Neural cell (in vitro differentiated cells): ENCODE data around the gene ZFPM1. TPM values are rescaled to one million over a fixed set of nuclear protein-coding genes. Genes with fewer than 3 reads are reported as not detected.

Experiments
- H2AFZ ChIP-seq: fragments of 200-600, 300-800 bp; sonication (generic), shearing (Covaris generic); 2 replicates; pipeline ENCODE4 v1.6.0; 2014; ENCODE audit warnings: low read depth, mild to moderate bottlenecking, antibody characterized with exemption, low read length, moderate library complexity
- H3F3A ChIP-seq: fragments of 200-600 bp; shearing (Covaris generic); 2 replicates; pipeline ENCODE4 v1.6.1; 2016; ENCODE audit warnings: mild to moderate bottlenecking, moderate library complexity, mixed read lengths, antibody characterized with exemption, low read length; ENCODE audit not compliant: insufficient read depth, poor library complexity, severe bottlenecking
- H3K27ac ChIP-seq: fragments of 200-600, 300-800 bp; sonication (generic), shearing (Covaris generic); 2 replicates; pipeline ENCODE4 v1.5.1; 2014; ENCODE audit warnings: mild to moderate bottlenecking, low read length, moderate library complexity
- H3K27me3 ChIP-seq: fragments of 300-800, 200-600 bp; sonication (generic), shearing (Covaris generic); 2 replicates; pipeline ENCODE4 v1.6.0; 2014; ENCODE audit warnings: mild to moderate bottlenecking, low read depth, low read length, moderate library complexity; ENCODE audit not compliant: insufficient read depth
- H3K36me3 ChIP-seq: fragments of 300-800, 200-600 bp; sonication (generic), shearing (Covaris generic); 2 replicates; pipeline ENCODE4 v1.5.1; 2014; ENCODE audit warnings: mild to moderate bottlenecking, antibody characterized with exemption, low read length, moderate library complexity; ENCODE audit not compliant: insufficient read depth
- H3K4me2 ChIP-seq: fragments of 300-800, 200-600 bp; sonication (generic), shearing (Covaris generic); 2 replicates; pipeline ENCODE4 v1.6.0; 2014; ENCODE audit warnings: mild to moderate bottlenecking, low read length
- H3K4me3 ChIP-seq: fragments of 300-800, 200-600 bp; sonication (generic), shearing (Covaris generic); 2 replicates; pipeline ENCODE4 v1.5.1; 2014; ENCODE audit warnings: mild to moderate bottlenecking, low read length, moderate library complexity
- H3K79me2 ChIP-seq: fragments of 200-600 bp; shearing (Covaris generic); replicated peaks from 2 replicates; pipeline ENCODE4 v1.6.0; 2014; ENCODE audit warnings: mild to moderate bottlenecking, low read length, moderate library complexity; ENCODE audit not compliant: insufficient read depth
- H3K9ac ChIP-seq: fragments of 300-800, 200-600 bp; sonication (generic), shearing (Covaris generic); 2 replicates; pipeline ENCODE4 v1.6.1; 2016; ENCODE audit warnings: mild to moderate bottlenecking, low read length, mixed read lengths
- H3K9me2 ChIP-seq: fragments of 200-600 bp; shearing (Covaris generic); 2 replicates; pipeline ENCODE4 v1.6.1; 2016; ENCODE audit warnings: mild to moderate bottlenecking, low read length, mixed read lengths; ENCODE audit not compliant: insufficient read depth
- H3K9me3 ChIP-seq: fragments of 200-600, 300-800 bp; sonication (generic), shearing (Covaris generic); 2 replicates; pipeline ENCODE4 v1.6.1; 2016; ENCODE audit warnings: mild to moderate bottlenecking, mixed run types, low read length, moderate library complexity, mixed read lengths
- H4K20me1 ChIP-seq: fragments of 200-600 bp; shearing (Covaris generic); 2 replicates; pipeline ENCODE4 v1.6.1; 2016; ENCODE audit warnings: mild to moderate bottlenecking, mixed run types; ENCODE audit not compliant: insufficient read depth
- EP300 ChIP-seq: fragments of 450-650 bp; conservative IDR thresholded peaks from 2 replicates; pipeline ENCODE4 v1.6.1; 2014; ENCODE audit warnings: antibody characterized with exemption, mild to moderate bottlenecking, moderate library complexity; ENCODE audit not compliant: poor library complexity, severe bottlenecking
- EZH2 ChIP-seq: fragments of 200-600, 300-800 bp; shearing (Covaris generic), sonication (generic); IDR thresholded peaks from 2 replicates; pipeline ENCODE4 v1.6.1; 2014; ENCODE audit warnings: antibody characterized with exemption, low read length, borderline replicate concordance, mild to moderate bottlenecking; ENCODE audit not compliant: insufficient read depth, poor library complexity, severe bottlenecking
- MXI1 ChIP-seq: fragments of 450-650 bp; conservative IDR thresholded peaks from 2 replicates; pipeline ENCODE4 v1.6.1; 2014; ENCODE audit warnings: antibody characterized with exemption, mild to moderate bottlenecking; ENCODE audit not compliant: poor library complexity, severe bottlenecking
- POLR2AphosphoS5 ChIP-seq: IDR thresholded peaks from 2 replicates; pipeline ENCODE4 v1.6.1; 2012
- RAD21 ChIP-seq: fragments of 450-650 bp; conservative IDR thresholded peaks from 2 replicates; pipeline ENCODE4 v1.6.1; 2014; ENCODE audit warnings: antibody characterized with exemption, mild to moderate bottlenecking, moderate library complexity
- SMC3 ChIP-seq: fragments of 450-650 bp; conservative IDR thresholded peaks from 2 replicates; pipeline ENCODE4 v1.6.1; 2014; ENCODE audit warnings: antibody characterized with exemption, mild to moderate bottlenecking, moderate library complexity; ENCODE audit not compliant: poor library complexity
- TAF1 ChIP-seq: IDR thresholded peaks from 2 replicates; pipeline ENCODE4 v1.6.1; 2012; ENCODE audit warnings: low read depth
- polyA plus RNA-seq: library from polyadenylated mRNA; depleted of rRNA; stranded (reverse); fragments of >200 nt; gene quantifications from 2 replicates; pipeline ENCODE4 v1.2.3, GENCODE V29; 2014
- TF ChIP-seq, protein P1 (sequence below): fragments of 450-650 bp; IDR thresholded peaks from 2 replicates; pipeline ENCODE4 v1.5.1; 2014; ENCODE audit warnings: antibody characterized with exemption, mild to moderate bottlenecking, moderate library complexity; ENCODE audit not compliant: poor library complexity, severe bottlenecking
- TF ChIP-seq, protein P2 (sequence below): IDR thresholded peaks from 2 replicates; pipeline ENCODE4 v1.6.1; 2012; ENCODE audit warnings: borderline replicate concordance

The ZFPM1 gene
- polyA plus RNA-seq, 1 donor from 2014 or later: 0.41 TPM

DNA sequence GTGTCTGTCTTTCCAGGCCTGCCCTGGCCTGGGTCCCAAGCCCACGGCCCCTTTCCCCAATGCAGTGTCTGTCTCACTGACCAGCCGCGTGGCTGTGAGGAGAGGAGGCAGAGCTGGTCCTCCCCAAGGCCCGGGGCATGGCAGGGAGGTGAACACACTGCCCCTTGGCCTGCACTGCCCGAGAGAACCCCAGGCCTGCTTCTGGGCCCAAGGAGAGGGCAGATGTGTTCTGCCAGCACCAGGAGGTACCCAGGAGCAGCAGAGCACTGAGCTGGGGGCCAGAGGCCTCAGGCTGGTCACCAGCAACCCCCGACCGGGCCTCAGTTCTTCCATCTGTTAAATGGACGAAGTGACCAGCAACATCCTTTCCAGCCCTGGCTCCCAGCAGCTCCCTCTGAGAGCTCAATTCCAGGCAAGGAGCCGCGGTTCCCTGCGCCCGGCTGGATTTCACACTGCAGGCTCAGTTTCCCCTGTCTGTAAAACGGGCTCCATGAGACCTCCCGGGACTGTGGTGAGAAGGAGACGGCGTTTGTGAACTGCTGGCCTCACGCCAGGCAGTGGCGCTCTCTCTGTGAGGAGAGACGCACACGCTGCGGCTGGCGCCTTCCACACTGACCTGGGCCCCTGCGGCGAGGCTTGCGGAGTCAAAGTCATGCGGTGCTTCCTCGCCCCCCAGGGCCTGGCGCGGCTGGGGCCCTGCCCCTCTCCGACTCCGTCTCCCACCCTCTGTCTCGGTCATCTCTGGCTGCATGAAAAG, 8.1 kb upstream of the ZFPM1 start:
- Histone ChIP-seq H3K27ac (no peak overlapping the region), H3K79me2 (no peaks in the 10 kb centered on the region), H2AFZ (no peak overlapping the region), H3K9ac (no peak overlapping the region), H3F3A (no peaks in the 10 kb centered on the region), H3K9me3 (no peaks in the 10 kb centered on the region), H3K36me3 (no peaks in the 10 kb centered on the region), H3K27me3 (no peaks in the 10 kb centered on the region), H3K4me3 (no peak overlapping the region), H3K4me2 (no peak overlapping the region), H4K20me1 (no peaks in the 10 kb centered on the region), H3K9me2 (no peaks in the 10 kb centered on the region)
- TF ChIP-seq POLR2AphosphoS5 (no peak), TAF1 (no peak), EP300 (no peak), RAD21 (no peak), MXI1 (no peak), SMC3 (no peak), EZH2 (no peak)
- TF ChIP-seq, protein P1, sequence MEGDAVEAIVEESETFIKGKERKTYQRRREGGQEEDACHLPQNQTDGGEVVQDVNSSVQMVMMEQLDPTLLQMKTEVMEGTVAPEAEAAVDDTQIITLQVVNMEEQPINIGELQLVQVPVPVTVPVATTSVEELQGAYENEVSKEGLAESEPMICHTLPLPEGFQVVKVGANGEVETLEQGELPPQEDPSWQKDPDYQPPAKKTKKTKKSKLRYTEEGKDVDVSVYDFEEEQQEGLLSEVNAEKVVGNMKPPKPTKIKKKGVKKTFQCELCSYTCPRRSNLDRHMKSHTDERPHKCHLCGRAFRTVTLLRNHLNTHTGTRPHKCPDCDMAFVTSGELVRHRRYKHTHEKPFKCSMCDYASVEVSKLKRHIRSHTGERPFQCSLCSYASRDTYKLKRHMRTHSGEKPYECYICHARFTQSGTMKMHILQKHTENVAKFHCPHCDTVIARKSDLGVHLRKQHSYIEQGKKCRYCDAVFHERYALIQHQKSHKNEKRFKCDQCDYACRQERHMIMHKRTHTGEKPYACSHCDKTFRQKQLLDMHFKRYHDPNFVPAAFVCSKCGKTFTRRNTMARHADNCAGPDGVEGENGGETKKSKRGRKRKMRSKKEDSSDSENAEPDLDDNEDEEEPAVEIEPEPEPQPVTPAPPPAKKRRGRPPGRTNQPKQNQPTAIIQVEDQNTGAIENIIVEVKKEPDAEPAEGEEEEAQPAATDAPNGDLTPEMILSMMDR: no peak
- TF ChIP-seq, protein P2, sequence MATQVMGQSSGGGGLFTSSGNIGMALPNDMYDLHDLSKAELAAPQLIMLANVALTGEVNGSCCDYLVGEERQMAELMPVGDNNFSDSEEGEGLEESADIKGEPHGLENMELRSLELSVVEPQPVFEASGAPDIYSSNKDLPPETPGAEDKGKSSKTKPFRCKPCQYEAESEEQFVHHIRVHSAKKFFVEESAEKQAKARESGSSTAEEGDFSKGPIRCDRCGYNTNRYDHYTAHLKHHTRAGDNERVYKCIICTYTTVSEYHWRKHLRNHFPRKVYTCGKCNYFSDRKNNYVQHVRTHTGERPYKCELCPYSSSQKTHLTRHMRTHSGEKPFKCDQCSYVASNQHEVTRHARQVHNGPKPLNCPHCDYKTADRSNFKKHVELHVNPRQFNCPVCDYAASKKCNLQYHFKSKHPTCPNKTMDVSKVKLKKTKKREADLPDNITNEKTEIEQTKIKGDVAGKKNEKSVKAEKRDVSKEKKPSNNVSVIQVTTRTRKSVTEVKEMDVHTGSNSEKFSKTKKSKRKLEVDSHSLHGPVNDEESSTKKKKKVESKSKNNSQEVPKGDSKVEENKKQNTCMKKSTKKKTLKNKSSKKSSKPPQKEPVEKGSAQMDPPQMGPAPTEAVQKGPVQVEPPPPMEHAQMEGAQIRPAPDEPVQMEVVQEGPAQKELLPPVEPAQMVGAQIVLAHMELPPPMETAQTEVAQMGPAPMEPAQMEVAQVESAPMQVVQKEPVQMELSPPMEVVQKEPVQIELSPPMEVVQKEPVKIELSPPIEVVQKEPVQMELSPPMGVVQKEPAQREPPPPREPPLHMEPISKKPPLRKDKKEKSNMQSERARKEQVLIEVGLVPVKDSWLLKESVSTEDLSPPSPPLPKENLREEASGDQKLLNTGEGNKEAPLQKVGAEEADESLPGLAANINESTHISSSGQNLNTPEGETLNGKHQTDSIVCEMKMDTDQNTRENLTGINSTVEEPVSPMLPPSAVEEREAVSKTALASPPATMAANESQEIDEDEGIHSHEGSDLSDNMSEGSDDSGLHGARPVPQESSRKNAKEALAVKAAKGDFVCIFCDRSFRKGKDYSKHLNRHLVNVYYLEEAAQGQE: no peak

DNA sequence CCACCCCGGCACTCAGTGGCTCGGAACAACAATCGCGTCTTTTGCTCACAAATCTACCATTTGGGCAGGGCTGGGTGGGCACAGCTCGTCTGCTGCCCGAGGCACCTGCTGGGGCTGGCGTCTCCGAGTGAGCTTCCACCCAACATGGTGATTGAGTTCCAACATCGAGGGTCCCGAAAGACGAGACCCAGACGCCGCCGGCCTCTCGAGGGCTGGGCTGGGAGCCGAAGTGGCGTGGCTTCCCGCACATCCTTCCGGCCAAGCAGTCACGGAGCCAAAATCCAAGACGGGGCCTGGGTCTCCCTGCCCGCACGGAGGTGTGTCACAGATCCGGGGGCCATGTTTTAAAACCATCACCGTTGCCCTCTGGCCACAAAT, 7.5 kb upstream of the ZFPM1 start:
- H3K9me2 ChIP-seq: no peaks in the 10 kb centered on the region

More for the DNA sequence above, 7.5 kb upstream of the ZFPM1 start:
- TF ChIP-seq TAF1: no peak
- no peak for TF ChIP-seq RAD21
- TF ChIP-seq MXI1: no peak
- TF ChIP-seq POLR2AphosphoS5: no peak
- no peak for TF ChIP-seq EZH2
- TF ChIP-seq SMC3: no peak
- TF ChIP-seq, protein P1: no peak
- TF ChIP-seq, protein P2: no peak
- no peak for TF ChIP-seq EP300
- Histone ChIP-seq H2AFZ (no peak overlapping the region), H4K20me1 (no peaks in the 10 kb centered on the region), H3K9me3 (no peaks in the 10 kb centered on the region), H3K27me3 (no peaks in the 10 kb centered on the region), H3K27ac (no peak overlapping the region), H3K4me3 (no peak overlapping the region), H3K36me3 (no peaks in the 10 kb centered on the region), H3K79me2 (no peaks in the 10 kb centered on the region), H3F3A (no peaks in the 10 kb centered on the region), H3K4me2 (no peak overlapping the region), H3K9ac (no peak overlapping the region)
